Measurements from ENCODE around the gene AP4B1. TPM values are rescaled to one million over a fixed set of nuclear protein-coding genes. Genes with fewer than 3 reads are reported as not detected.

AP4B1 gene
- total and polyA plus RNA-seq, 2 of the 13 experiments (the other 11 are each of a cell fraction or from before 2014, with no cell fraction given) = 8.5 to 12.0 TPM

DNA sequence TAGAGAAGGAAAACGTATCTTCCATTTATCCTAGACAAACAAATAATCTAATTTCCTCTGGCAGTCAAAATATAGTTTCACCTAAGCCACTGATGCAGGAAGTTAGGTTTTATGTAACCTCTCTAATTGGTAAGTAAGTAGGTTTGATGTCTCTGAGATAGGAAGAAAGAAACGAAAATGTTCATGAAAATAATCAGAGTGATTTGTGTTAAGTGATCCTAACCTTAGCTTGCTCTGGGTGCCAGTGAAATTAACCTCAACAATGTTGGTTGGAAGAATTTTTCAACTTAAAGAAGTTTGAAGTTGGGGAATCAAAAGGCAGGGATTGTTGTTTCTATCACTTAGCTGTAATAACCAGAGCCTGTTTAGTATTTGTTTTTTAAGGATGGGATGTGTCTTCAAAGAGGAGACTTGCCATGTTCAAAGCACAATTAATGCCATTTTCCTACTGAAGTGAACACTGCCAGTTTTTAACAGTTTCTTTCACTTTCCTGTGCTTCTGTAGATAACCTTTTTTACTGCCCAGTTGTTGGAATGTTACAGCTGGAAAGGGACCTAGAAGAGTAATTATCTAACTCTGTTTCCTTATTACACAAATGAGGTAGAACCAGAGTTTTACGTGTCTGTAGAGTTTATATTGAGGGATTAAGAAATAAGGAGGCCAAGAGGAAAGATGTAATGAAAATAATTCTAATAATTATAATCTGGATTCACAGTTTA, 42.9 kb upstream of the AP4B1 start:
- ChIA-PET POLR2A (interaction anchor here (4.9 kb wide), 1 partner anchor 17 kb away, joined by 37 read pairs; the partner anchor contains the start of gene HIPK1), CTCF (ENCODE audit: low intra/inter-chr PET ratio, low total read pairs) (no interaction called here)
- H3K4me2 ChIP-seq (ENCODE audit: low read depth, low read length) = peak overlapping the region; percentile 37
- DNase-seq (ENCODE audit: low spot score) (no peak), ATAC-seq (peak; percentile 47), FAIRE-seq (no peak)
- peaks cover 58% of the 10 kb centered on the region for H3K4me1 ChIP-seq (ENCODE audit: insufficient read depth, low read length)
- H3K36me3 ChIP-seq (replicated peaks in 1 of 2; ENCODE audit: control insufficient read depth in 1 of 2, insufficient read depth in 2 of 2, low read length in 2 of 2) = peaks cover 1 to 8% of the 10 kb centered on the region in 2 experiments; a peak in 3 of 5 replicates
- in situ Hi-C loops (cut with HindIII; ENCODE audit: extremely low pct_ligation_motif_present, low pct_unique_long_range_greater_than_20kb) = no loop called here
- intact Hi-C loops (cut with micrococcal nuclease; ENCODE audit: unreplicated experiment) = loop anchor here (2.0 to 5.0 kb wide), 2 partner anchors 17 to 110 kb away; no protein-coding TSS in a partner anchor
- peak overlapping the region; percentile 36 for H3K9ac ChIP-seq (ENCODE audit: insufficient read depth, low read depth, low read length)
- TF ChIP-seq, protein P1, sequence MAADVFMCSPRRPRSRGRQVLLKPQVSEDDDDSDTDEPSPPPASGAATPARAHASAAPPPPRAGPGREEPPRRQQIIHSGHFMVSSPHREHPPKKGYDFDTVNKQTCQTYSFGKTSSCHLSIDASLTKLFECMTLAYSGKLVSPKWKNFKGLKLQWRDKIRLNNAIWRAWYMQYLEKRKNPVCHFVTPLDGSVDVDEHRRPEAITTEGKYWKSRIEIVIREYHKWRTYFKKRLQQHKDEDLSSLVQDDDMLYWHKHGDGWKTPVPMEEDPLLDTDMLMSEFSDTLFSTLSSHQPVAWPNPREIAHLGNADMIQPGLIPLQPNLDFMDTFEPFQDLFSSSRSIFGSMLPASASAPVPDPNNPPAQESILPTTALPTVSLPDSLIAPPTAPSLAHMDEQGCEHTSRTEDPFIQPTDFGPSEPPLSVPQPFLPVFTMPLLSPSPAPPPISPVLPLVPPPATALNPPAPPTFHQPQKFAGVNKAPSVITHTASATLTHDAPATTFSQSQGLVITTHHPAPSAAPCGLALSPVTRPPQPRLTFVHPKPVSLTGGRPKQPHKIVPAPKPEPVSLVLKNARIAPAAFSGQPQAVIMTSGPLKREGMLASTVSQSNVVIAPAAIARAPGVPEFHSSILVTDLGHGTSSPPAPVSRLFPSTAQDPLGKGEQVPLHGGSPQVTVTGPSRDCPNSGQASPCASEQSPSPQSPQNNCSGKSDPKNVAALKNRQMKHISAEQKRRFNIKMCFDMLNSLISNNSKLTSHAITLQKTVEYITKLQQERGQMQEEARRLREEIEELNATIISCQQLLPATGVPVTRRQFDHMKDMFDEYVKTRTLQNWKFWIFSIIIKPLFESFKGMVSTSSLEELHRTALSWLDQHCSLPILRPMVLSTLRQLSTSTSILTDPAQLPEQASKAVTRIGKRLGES (CRISPR knock-in tag; IDR thresholded peaks at IDR 0.05; ENCODE audit: borderline replicate concordance) = no peak
- TF ChIP-seq MED13 (CRISPR knock-in tag; IDR thresholded peaks at IDR 0.05) = peak; percentile 5; the same call in 1 of the 2 replicates
- no peaks in the 10 kb centered on the region for H3K27me3 ChIP-seq (ENCODE audit: control insufficient read depth in 1 of 2, insufficient read depth in 2 of 2, low read length in 2 of 2)
- H3K4me3 ChIP-seq (replicated peaks in 1 of 3; ENCODE audit: insufficient read depth in 1 of 3, low read depth in 2 of 3, low read length in 3 of 3) = peak overlapping the region in 2 of 3 experiments; percentile 5 to 27; a peak in 2 of 6 replicates
- peaks cover 8% of the 10 kb centered on the region; the same call in 1 of the 2 replicates for H4K20me1 ChIP-seq (ENCODE audit: insufficient read depth, low read length)
- no peaks in the 10 kb centered on the region for H3K9me3 ChIP-seq (ENCODE audit: low read length)
- no peak overlapping the region for H2AFZ ChIP-seq (ENCODE audit: low read length)
- no TSS peak for BruUV-seq (replicated peaks)
- WGBS (ENCODE audit: low lambda C conversion rate) = 14% methylated on average over 3 of the region's 3 CpGs
- H3K27ac ChIP-seq (ENCODE audit: extremely low read length, insufficient read depth, low read length) = peak overlapping the region; percentile 62
- peaks cover 72% of the 10 kb centered on the region for H3K79me2 ChIP-seq (ENCODE audit: insufficient read depth, low read length)

Data from HepG2 (cell line).